Progenitor cell of endocrine pancreas (in vitro differentiated cells): ENCODE data around the gene MICU1. TPM values are rescaled to one million over a fixed set of nuclear protein-coding genes. Genes with fewer than 3 reads are reported as not detected.
A peak's percentile ranks its signal among the peaks of the same experiment; 100 is the strongest.
"Not testable (repeated sequence)": the region's sequence is repeated elsewhere in the genome, so short reads cannot be mapped to it uniquely, and the experiment has no call there.

ENCODE experiments used
- DNase-seq: peaks from one replicate; pipeline ENCODE4 v3.0.0; 2021; ENCODE audit warnings: low spot score; ENCODE audit not compliant: unreplicated experiment
- H3K27ac Mint-ChIP-seq: 2 replicates; pipeline ENCODE4 v1.8.0; 2021; ENCODE audit warnings: mild to moderate bottlenecking, moderate library complexity, mixed read lengths
- H3K27me3 Mint-ChIP-seq: 2 replicates; pipeline ENCODE4 v1.8.0; 2021; ENCODE audit warnings: mixed read lengths
- H3K36me3 Mint-ChIP-seq: 2 replicates; pipeline ENCODE4 v1.8.0; 2022; ENCODE audit warnings: mixed read lengths; ENCODE audit not compliant: insufficient read depth
- H3K4me1 Mint-ChIP-seq: 2 replicates; pipeline ENCODE4 v1.8.0; 2021; ENCODE audit warnings: low read depth, mixed read lengths
- H3K4me3 Mint-ChIP-seq: 2 replicates; pipeline ENCODE4 v1.8.0; 2021; ENCODE audit warnings: low read depth, mild to moderate bottlenecking, moderate library complexity, mixed read lengths
- H3K9me3 Mint-ChIP-seq: 2 replicates; pipeline ENCODE4 v1.8.0; 2021; ENCODE audit warnings: low read depth, mixed read lengths
- CTCF ChIP-seq: fragments of 200-600 bp; sonication (generic); IDR thresholded peaks from one replicate; pipeline ENCODE4 v1.5.0; 2021; ENCODE audit warnings: antibody characterized with exemption, mild to moderate bottlenecking; ENCODE audit not compliant: unreplicated experiment
- total RNA-seq: library from RNA; stranded (reverse); gene quantifications from 2 replicates; pipeline ENCODE4 v1.2.1, GENCODE V29; 2021

The MICU1 gene
- total RNA-seq, 1 donor from 2014 or later: 63.3 TPM

- no peak overlapping the region for H3K4me3 Mint-ChIP-seq
- TF ChIP-seq CTCF: no peak
- no peaks in the 10 kb centered on the region for H3K9me3 Mint-ChIP-seq
- no peak for DNase-seq
- peaks cover 4% of the 10 kb centered on the region for H3K4me1 Mint-ChIP-seq
- H3K36me3 Mint-ChIP-seq: peaks cover 25% of the 10 kb centered on the region
- H3K27me3 Mint-ChIP-seq: no peaks in the 10 kb centered on the region
- H3K27ac Mint-ChIP-seq: no peak overlapping the region
These were observed 75.6 kb downstream of the MICU1 start for GRCh38 chr10:72550239-72550638.

- DNase-seq: no peak
- TF ChIP-seq CTCF: no peak
- Mint-ChIP-seq H3K4me3 (no peak overlapping the region), H3K27me3 (no peaks in the 10 kb centered on the region), H3K9me3 (peaks cover 8% of the 10 kb centered on the region), H3K36me3 (peaks cover 55% of the 10 kb centered on the region), H3K4me1 (peaks cover 12% of the 10 kb centered on the region), H3K27ac (no peak overlapping the region)
These were observed 80.3 kb downstream of the MICU1 start for GRCh38 chr10:72545546-72545945.

GRCh38 chr10:72543855-72544254 is 82.0 kb downstream of the MICU1 start:
- H3K36me3 Mint-ChIP-seq: peaks cover 55% of the 10 kb centered on the region

GRCh38 chr10:72542396-72542815 is 83.5 kb downstream of the MICU1 start:
- H3K36me3 Mint-ChIP-seq: peaks cover 47% of the 10 kb centered on the region

More at GRCh38 chr10:72543855-72544254, 82.0 kb downstream of the MICU1 start:
- H3K4me1 Mint-ChIP-seq: peaks cover 12% of the 10 kb centered on the region
- H3K9me3 Mint-ChIP-seq, H3K27me3 Mint-ChIP-seq, DNase-seq, H3K4me3 Mint-ChIP-seq: not testable (repeated sequence)
- peak overlapping the region; percentile 69 for H3K27ac Mint-ChIP-seq

GRCh38 chr10:72541337-72541736 is 84.5 kb downstream of the MICU1 start:
- no peaks in the 10 kb centered on the region for H3K27me3 Mint-ChIP-seq
- no peak for TF ChIP-seq CTCF

More at GRCh38 chr10:72542396-72542815, 83.5 kb downstream of the MICU1 start:
- H3K27me3 Mint-ChIP-seq: no peaks in the 10 kb centered on the region
- H3K4me3 Mint-ChIP-seq: no peak overlapping the region
- H3K9me3 Mint-ChIP-seq: peaks cover 8% of the 10 kb centered on the region
- H3K27ac Mint-ChIP-seq: no peak overlapping the region
- peaks cover 12% of the 10 kb centered on the region for H3K4me1 Mint-ChIP-seq
- TF ChIP-seq CTCF: no peak
- no peak for DNase-seq

GRCh38 chr10:72540193-72540807 is 85.6 kb downstream of the MICU1 start:
- TF ChIP-seq CTCF: no peak
- peaks cover 10% of the 10 kb centered on the region for H3K4me1 Mint-ChIP-seq
- no peak overlapping the region for H3K27ac Mint-ChIP-seq
- DNase-seq: no peak
- no peak overlapping the region for H3K4me3 Mint-ChIP-seq
- H3K9me3 Mint-ChIP-seq: peaks cover 8% of the 10 kb centered on the region
- peaks cover 41% of the 10 kb centered on the region for H3K36me3 Mint-ChIP-seq
- H3K27me3 Mint-ChIP-seq: no peaks in the 10 kb centered on the region

More at GRCh38 chr10:72541337-72541736, 84.5 kb downstream of the MICU1 start:
- DNase-seq: no peak
- Mint-ChIP-seq H3K9me3 (peaks cover 8% of the 10 kb centered on the region), H3K4me3 (no peak overlapping the region), H3K4me1 (peaks cover 12% of the 10 kb centered on the region), H3K36me3 (peaks cover 46% of the 10 kb centered on the region), H3K27ac (peak overlapping the region; percentile 78)
